ENCODE data around the gene TCTN3. TPM values are rescaled to one million over a fixed set of nuclear protein-coding genes. Genes with fewer than 3 reads are reported as not detected.

The TCTN3 gene
- total and polyA plus RNA-seq, 10 of the 15 experiments (the other 5 are each of a cell fraction or from before 2014, with no cell fraction given): 20.0 to 48.7 (median 29.1) TPM

DNA sequence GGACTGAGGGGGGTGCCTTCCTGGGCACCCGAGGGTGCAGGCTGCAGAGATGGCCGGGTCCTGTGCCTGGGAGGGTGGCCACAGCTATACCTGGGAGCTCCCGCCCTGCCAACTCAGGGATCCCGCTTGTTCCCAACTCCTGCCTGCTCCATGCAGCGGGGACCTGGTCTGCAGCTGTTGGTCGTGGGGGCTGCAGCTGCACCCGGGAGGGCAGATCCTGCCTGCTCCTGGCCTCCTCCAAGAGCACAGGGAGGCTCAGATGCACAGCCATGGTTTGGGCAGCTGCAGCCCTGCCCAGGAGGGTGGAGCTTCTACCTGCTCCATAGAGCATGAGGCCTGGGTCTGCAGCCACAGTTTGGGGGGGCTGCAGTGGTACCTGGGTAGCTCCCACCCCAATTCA is 13.3 kb upstream of the TCTN3 start:
- Histone ChIP-seq H3K4me3 (no peak overlapping the region), H3K4me2 (ENCODE audit: control insufficient read depth, insufficient read depth) (no peak overlapping the region), H4K20me1 (ENCODE audit: control insufficient read depth, insufficient read depth) (no peaks in the 10 kb centered on the region), H3K36me3 (ENCODE audit: control insufficient read depth in 2 of 2, insufficient read depth in 2 of 2, low read length in 1 of 2) (no peaks in the 10 kb centered on the region), H3K4me1 (ENCODE audit: control insufficient read depth, insufficient read depth, low read length) (0 out of 2 replicates have a peak, but pooled peaks cover 4% of the 10 kb centered on the region), H3K79me2 (ENCODE audit: control insufficient read depth, insufficient read depth, low read length) (no peaks in the 10 kb centered on the region), H3K27ac (ENCODE audit: control insufficient read depth, insufficient read depth) (no peak overlapping the region), H3K9ac (ENCODE audit: control insufficient read depth, insufficient read depth, low read length) (no peak overlapping the region), H3K9me3 (replicated peaks; ENCODE audit: control insufficient read depth, insufficient read depth, low read length) (no peaks in the 10 kb centered on the region; the same call in 2 of the 3 replicates), H3K27me3 (replicated peaks in 1 of 2; ENCODE audit: control insufficient read depth in 2 of 2, insufficient read depth in 2 of 2, low read length in 1 of 2) (no peaks in the 10 kb centered on the region), H2AFZ (ENCODE audit: control insufficient read depth, low read depth, low read length) (no peak overlapping the region)
- ChIA-PET SMC1A (ENCODE audit: uncharacterized antibody, unreplicated experiment) (interaction anchor here (1.9 kb wide), 1 partner anchor 133 kb away, joined by 4 read pairs; no protein-coding TSS in a partner anchor), POLR2A (interaction anchor here (0.8 kb wide), 1 partner anchor 27 kb away, joined by 3 read pairs; no protein-coding TSS in a partner anchor), CTCF (interaction anchor here (0.5 to 2.5 kb wide), 3 partner anchors 13 to 787 kb away, joined by 3 to 10 read pairs (median 5); partner anchors contain the start of gene TCTN3), RAD21 (ENCODE audit: unreplicated experiment) (interaction anchor here (0.5 to 2.2 kb wide), 3 partner anchors 13 to 315 kb away, joined by 3 to 10 read pairs (median 3); partner anchors contain the start of gene TCTN3)
- no peak for TF ChIP-seq ZNF207 (IDR thresholded peaks at IDR 0.05; ENCODE audit: borderline replicate concordance)
- no peak for TF ChIP-seq YY1 (IDR thresholded peaks at IDR 0.05; ENCODE audit: low read depth, low read length)
- TF ChIP-seq, protein P1, sequence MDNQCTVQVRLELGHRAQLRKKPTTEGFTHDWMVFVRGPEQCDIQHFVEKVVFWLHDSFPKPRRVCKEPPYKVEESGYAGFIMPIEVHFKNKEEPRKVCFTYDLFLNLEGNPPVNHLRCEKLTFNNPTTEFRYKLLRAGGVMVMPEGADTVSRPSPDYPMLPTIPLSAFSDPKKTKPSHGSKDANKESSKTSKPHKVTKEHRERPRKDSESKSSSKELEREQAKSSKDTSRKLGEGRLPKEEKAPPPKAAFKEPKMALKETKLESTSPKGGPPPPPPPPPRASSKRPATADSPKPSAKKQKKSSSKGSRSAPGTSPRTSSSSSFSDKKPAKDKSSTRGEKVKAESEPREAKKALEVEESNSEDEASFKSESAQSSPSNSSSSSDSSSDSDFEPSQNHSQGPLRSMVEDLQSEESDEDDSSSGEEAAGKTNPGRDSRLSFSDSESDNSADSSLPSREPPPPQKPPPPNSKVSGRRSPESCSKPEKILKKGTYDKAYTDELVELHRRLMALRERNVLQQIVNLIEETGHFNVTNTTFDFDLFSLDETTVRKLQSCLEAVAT (IDR thresholded peaks at IDR 0.05): no peak
- no peak for TF ChIP-seq NFIC (IDR thresholded peaks at IDR 0.05; ENCODE audit: low read depth, low read length)
- TF ChIP-seq GATAD2B (conservative IDR thresholded peaks at IDR 0.05; ENCODE audit: low read depth): no peak
- TF ChIP-seq ETV6 (conservative IDR thresholded peaks at IDR 0.05 in 1 of 2, IDR thresholded peaks at IDR 0.05 in 1 of 2; ENCODE audit: borderline replicate concordance in 1 of 2, low read depth in 1 of 2): no peak
- TF ChIP-seq ESRRA (IDR thresholded peaks at IDR 0.05; ENCODE audit: low read length): no peak
- no peak for TF ChIP-seq PML (IDR thresholded peaks at IDR 0.05; ENCODE audit: low read length)
- TF ChIP-seq CBX3 (IDR thresholded peaks at IDR 0.05; ENCODE audit: borderline replicate concordance, low read depth): no peak
- TF ChIP-seq ZZZ3 (IDR thresholded peaks at IDR 0.05; ENCODE audit: control insufficient read depth, insufficient read length, low read depth): no peak
- no peak for TF ChIP-seq HCFC1 (IDR thresholded peaks at IDR 0.05; ENCODE audit: low read length)
- no peak for TF ChIP-seq RCOR1 (conservative IDR thresholded peaks at IDR 0.05; ENCODE audit: low read depth, low read length)
- TF ChIP-seq ZSCAN29 (IDR thresholded peaks at IDR 0.05): no peak
- TF ChIP-seq POLR2A (IDR thresholded peaks at IDR 0.05; ENCODE audit: low read depth, low read length): no peak
- TF ChIP-seq CREM (IDR thresholded peaks at IDR 0.05; ENCODE audit: low read depth): no peak
- BruUV-seq (replicated peaks): no TSS peak
- FAIRE-seq (no peak), ATAC-seq (no peak), DNase-seq (ENCODE audit: low read depth, low spot score) (no peak)
- in situ Hi-C loops (cut with MboI): no loop called here
- 59% methylated on average over 7 of the region's 7 CpGs for WGBS (ENCODE audit: insufficient coverage, insufficient replicate concordance, low lambda C conversion rate, missing lambda C conversion rate)
- intact Hi-C loops (cut with micrococcal nuclease; ENCODE audit: unreplicated experiment): no loop called here

Measured in GM12878 (cell line).